SK-N-SH treated with all-trans-retinoic acid at 6 μM for 48 hours (cell line): Measurements from ENCODE around the gene JOSD1.

ENCODE experiments used
- ATAC-seq: fragments of 200-7000 bp; cut with Tn5 transposase; 3 replicates; pipeline ENCODE4 v1.9.1; 2020; ENCODE audit warnings: mild to moderate bottlenecking, moderate library complexity
- ARNTL ChIP-seq: fragments of 450-650 bp; formaldehyde crosslinking; IDR thresholded peaks from 2 replicates; pipeline ENCODE4 v1.5.0; 2020; ENCODE audit warnings: low read depth, mild to moderate bottlenecking, moderate library complexity, borderline replicate concordance
- BACH2 ChIP-seq: fragments of 250-450 bp; sonication (Bioruptor Pico); IDR thresholded peaks from 2 replicates; pipeline ENCODE4 v1.9.0; 2021; ENCODE audit warnings: mild to moderate bottlenecking, borderline replicate concordance
- CSDC2 ChIP-seq: fragments of 250-450 bp; sonication (Bioruptor Pico); IDR thresholded peaks from 2 replicates; pipeline ENCODE4 v1.5.0; 2020; ENCODE audit warnings: mild to moderate bottlenecking, moderate library complexity
- CSRNP3 ChIP-seq: fragments of 250-450 bp; sonication (Bioruptor Pico); IDR thresholded peaks from 2 replicates; pipeline ENCODE4 v1.5.1; 2021; ENCODE audit warnings: mild to moderate bottlenecking, moderate library complexity
- ESRRG ChIP-seq: fragments of 250-450 bp; sonication (Bioruptor Pico); IDR thresholded peaks from 2 replicates; pipeline ENCODE4 v1.6.1; 2021; ENCODE audit warnings: mild to moderate bottlenecking
- GLIS3 ChIP-seq: fragments of 250-450 bp; sonication (Bioruptor Pico); IDR thresholded peaks from 2 replicates; pipeline ENCODE4 v1.5.0; 2020; ENCODE audit warnings: mild to moderate bottlenecking, moderate library complexity
- OSR1 ChIP-seq: fragments of 250-450 bp; sonication (Bioruptor Pico); IDR thresholded peaks from 2 replicates; pipeline ENCODE4 v1.8.0; 2022; ENCODE audit warnings: moderate library complexity, mild to moderate bottlenecking, inconsistent platforms
- POU6F1 ChIP-seq: fragments of 250-450 bp; sonication (Bioruptor Pico); IDR thresholded peaks from 2 replicates; pipeline ENCODE4 v1.8.0; 2021; ENCODE audit warnings: low read depth, mild to moderate bottlenecking, moderate library complexity, borderline replicate concordance
- PPARA ChIP-seq: fragments of 250-450 bp; sonication (Bioruptor Pico); IDR thresholded peaks from 2 replicates; pipeline ENCODE4 v1.5.0; 2020; ENCODE audit warnings: mild to moderate bottlenecking, borderline replicate concordance
- RARB ChIP-seq: fragments of 250-450 bp; sonication (Bioruptor Pico); IDR thresholded peaks from 2 replicates; pipeline ENCODE4 v1.8.0; 2021; ENCODE audit warnings: mild to moderate bottlenecking, moderate library complexity
- SNAI2 ChIP-seq: fragments of 250-450 bp; sonication (Bioruptor Pico); IDR thresholded peaks from 2 replicates; pipeline ENCODE4 v1.5.0; 2020; ENCODE audit warnings: mild to moderate bottlenecking, moderate library complexity
- TCF4 ChIP-seq: fragments of 250-450 bp; sonication (Bioruptor Pico); IDR thresholded peaks from 2 replicates; pipeline ENCODE4 v1.8.0; 2021; ENCODE audit warnings: mild to moderate bottlenecking, moderate library complexity, borderline replicate concordance
- TOX ChIP-seq: fragments of 250-450 bp; sonication (Bioruptor Pico); IDR thresholded peaks from 2 replicates; pipeline ENCODE4 v1.8.0; 2021; ENCODE audit warnings: mild to moderate bottlenecking, moderate library complexity, borderline replicate concordance
- TSHZ2 ChIP-seq: fragments of 250-450 bp; sonication (Bioruptor Pico); IDR thresholded peaks from 2 replicates; pipeline ENCODE4 v1.5.0; 2020; ENCODE audit warnings: mild to moderate bottlenecking, moderate library complexity
- ZC3H10 ChIP-seq: fragments of 250-450 bp; sonication (Bioruptor Pico); IDR thresholded peaks from 2 replicates; pipeline ENCODE4 v1.5.1; 2021; ENCODE audit warnings: mild to moderate bottlenecking, moderate library complexity
- ZFP30 ChIP-seq: fragments of 450-650 bp; formaldehyde crosslinking; IDR thresholded peaks from 2 replicates; pipeline ENCODE4 v1.5.0; 2022; ENCODE audit warnings: mild to moderate bottlenecking, moderate library complexity
- ZNF565 ChIP-seq: fragments of 450-650 bp; formaldehyde crosslinking; conservative IDR thresholded peaks from 2 replicates; pipeline ENCODE4 v1.5.0; 2020; ENCODE audit warnings: low read depth, mild to moderate bottlenecking, moderate library complexity
- ZNF70 ChIP-seq: fragments of 450-650 bp; formaldehyde crosslinking; IDR thresholded peaks from 2 replicates; pipeline ENCODE4 v1.5.0; 2020; ENCODE audit warnings: mild to moderate bottlenecking, moderate library complexity
- ZNF8 ChIP-seq: fragments of 450-650 bp; formaldehyde crosslinking; IDR thresholded peaks from 2 replicates; pipeline ENCODE4 v1.5.0; 2020; ENCODE audit warnings: mild to moderate bottlenecking, moderate library complexity
- TF ChIP-seq, protein P1 (sequence below): fragments of 250-450 bp; sonication (Bioruptor Pico); IDR thresholded peaks from 2 replicates; pipeline ENCODE4 v1.5.1; 2020; ENCODE audit warnings: low read depth, mild to moderate bottlenecking, moderate library complexity

The JOSD1 gene

GRCh38 chr22:38694049-38694448, 6.7 kb downstream of the JOSD1 start:
- no peak for ATAC-seq
- no peak for TF ChIP-seq ZNF565 (CRISPR knock-in tag)

- no peak for ATAC-seq
- TF ChIP-seq RARB (CRISPR knock-in tag) (no peak), GLIS3 (no peak)
Measured at GRCh38 chr22:38689651-38690050, 11.1 kb downstream of the JOSD1 start.

DNA sequence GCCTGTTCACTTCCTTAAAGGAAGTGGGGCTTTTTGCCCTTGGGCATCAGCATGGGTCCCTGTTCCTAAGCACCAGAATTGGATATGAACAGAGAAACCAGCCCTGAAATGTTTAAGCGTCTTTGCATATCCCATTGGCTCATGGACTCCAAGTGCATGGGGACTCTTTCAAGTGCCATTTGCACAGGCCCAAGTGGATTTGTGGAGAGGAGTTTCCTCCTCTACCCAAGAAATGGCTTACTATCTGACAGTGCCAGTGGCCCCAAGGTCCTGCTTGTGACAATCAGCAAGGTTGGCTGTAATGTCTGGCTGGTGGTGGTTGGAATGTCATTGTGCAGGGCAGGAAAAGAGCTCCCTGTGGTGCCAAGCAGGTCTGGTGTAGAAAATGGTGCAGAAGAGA, 15.0 kb downstream of the JOSD1 start:
- ATAC-seq = no peak

GRCh38 chr22:38684895-38685294, 15.8 kb downstream of the JOSD1 start:
- TF ChIP-seq ZNF8 (no peak), CSRNP3 (CRISPR knock-in tag) (no peak), TSHZ2 (CRISPR knock-in tag) (no peak), CSDC2 (CRISPR knock-in tag) (no peak), ARNTL (CRISPR knock-in tag) (no peak), ZNF565 (CRISPR knock-in tag) (no peak), OSR1 (no peak), PPARA (CRISPR knock-in tag) (no peak), BACH2 (CRISPR knock-in tag) (no peak), POU6F1 (CRISPR knock-in tag) (no peak), TOX (CRISPR knock-in tag) (no peak)
- TF ChIP-seq, protein P1, sequence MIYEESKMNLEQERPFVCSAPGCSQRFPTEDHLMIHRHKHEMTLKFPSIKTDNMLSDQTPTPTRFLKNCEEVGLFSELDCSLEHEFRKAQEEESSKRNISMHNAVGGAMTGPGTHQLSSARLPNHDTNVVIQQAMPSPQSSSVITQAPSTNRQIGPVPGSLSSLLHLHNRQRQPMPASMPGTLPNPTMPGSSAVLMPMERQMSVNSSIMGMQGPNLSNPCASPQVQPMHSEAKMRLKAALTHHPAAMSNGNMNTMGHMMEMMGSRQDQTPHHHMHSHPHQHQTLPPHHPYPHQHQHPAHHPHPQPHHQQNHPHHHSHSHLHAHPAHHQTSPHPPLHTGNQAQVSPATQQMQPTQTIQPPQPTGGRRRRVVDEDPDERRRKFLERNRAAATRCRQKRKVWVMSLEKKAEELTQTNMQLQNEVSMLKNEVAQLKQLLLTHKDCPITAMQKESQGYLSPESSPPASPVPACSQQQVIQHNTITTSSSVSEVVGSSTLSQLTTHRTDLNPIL = no peak
- ATAC-seq = no peak

More for the DNA sequence above, 15.0 kb downstream of the JOSD1 start:
- TF ChIP-seq SNAI2 = no peak
- no peak for TF ChIP-seq ZFP30 (CRISPR knock-in tag)
- no peak for TF ChIP-seq TCF4
- TF ChIP-seq ZC3H10 (CRISPR knock-in tag) = no peak
- TF ChIP-seq TOX (CRISPR knock-in tag) = no peak
- no peak for TF ChIP-seq TSHZ2 (CRISPR knock-in tag)
- TF ChIP-seq ZNF70 (CRISPR knock-in tag) = no peak
- TF ChIP-seq RARB (CRISPR knock-in tag) = no peak
- TF ChIP-seq ZNF8 = no peak
- no peak for TF ChIP-seq ESRRG (CRISPR knock-in tag)
- no peak for TF ChIP-seq ZNF565 (CRISPR knock-in tag)
- TF ChIP-seq ARNTL (CRISPR knock-in tag) = no peak
